HG03060 (cell line): Measurements from ENCODE around the gene SNX25.
"Not testable (repeated sequence)": the region's sequence is repeated elsewhere in the genome, so short reads cannot be mapped to it uniquely, and the experiment has no call there.

ENCODE experiments used
- ATAC-seq: cut with Tn5 transposase; IDR thresholded peaks from one replicate; pipeline ENCODE4 v1.9.1; 2021; ENCODE audit warnings: low read depth, moderate number of reproducible peaks; ENCODE audit not compliant: unreplicated experiment

SNX25 gene

DNA sequence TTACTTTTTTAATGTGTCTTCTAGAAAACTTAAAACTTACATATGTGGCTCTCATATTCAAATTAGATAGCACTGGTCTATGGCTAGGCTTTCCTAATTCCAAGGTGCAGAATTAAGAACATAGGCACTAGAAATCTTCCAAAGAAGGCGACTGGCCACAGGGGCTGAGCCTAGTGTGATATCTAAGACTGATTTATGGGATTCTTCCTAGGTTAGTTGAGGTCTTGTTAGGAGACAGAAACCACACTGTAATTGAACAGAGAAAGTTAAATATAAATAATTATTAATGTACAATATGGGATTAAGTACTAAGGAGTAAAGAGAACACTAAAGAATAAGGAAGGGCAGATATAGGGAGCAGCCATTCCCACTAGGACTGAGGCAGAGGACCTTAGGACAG lies 48.3 kb downstream of the SNX25 start:
- ATAC-seq = no peak

DNA sequence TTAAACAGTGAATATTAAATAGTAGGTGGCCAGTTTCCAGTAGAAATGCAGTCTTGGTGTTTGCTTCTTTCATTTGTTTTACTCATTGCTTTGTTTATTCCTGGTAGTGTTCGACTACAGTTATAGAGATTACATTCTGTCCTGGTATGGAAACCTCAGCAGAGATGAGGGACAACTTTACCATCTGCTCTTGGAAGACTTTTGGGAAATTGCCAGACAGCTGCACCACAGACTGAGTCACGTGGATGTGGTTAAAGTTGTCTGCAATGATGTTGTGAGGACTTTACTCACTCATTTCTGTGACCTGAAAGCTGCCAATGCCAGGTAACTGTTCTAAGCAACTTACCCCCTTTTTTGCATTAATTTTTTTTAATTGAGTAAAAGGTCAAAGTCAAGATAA lies 49.3 kb downstream of the SNX25 start:
- ATAC-seq = not testable (repeated sequence)

DNA sequence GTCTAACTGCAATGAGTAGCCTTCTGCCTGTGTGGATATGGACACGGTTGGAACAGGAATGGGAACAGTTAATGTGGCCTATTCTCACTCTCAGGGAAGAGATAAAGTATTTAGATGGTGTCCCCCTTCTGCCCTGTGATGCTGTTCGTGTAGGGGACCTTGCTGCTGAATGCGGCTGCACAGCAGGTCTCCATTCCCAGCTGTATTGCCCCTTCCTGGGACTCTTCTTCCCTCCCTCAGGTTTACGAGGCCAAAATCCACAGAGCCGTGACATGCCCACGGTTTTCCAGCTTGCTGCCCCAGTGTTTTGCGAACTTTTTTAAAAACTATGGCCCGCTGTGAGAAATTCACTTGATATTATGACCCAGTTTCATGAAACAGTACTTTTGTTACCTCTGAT lies 50.3 kb downstream of the SNX25 start:
- ATAC-seq = no peak

DNA sequence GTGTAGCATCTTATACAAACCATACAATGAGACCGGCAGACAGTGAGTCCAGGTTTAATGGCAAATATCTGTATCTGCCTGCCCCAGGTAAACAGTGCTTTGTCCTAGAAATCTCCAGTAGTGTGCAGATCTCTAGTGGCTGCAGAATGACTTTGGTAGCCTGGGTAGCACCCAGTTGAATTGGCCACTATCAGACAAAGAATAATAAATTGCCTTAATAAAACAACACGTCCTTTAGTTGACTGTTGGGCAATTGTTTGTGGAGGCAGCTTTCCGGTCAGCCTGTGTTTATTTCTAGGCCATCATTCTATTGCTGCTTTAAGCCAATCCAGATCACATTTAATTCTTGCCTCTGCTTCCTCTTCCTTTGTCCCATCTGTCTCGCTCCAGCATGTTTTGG lies 52.5 kb downstream of the SNX25 start:
- no peak for ATAC-seq

DNA sequence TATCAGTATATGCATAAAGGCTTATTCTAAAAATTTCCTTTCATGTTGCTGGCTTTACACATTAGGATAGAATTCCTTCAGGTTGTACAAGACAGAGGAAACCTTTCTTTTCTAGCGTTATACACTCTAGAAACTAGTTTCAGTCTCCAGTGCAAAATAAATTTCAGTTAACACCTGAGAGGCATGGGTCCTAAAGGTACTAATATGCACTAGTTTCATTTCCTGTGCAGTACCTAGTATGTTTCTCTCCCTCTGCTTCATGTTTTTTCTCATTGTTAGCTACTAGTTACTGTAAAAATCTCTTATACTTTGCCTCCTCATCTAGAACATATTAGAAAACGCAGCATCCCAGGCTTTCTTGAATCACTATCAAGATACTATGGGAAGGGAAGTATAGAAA lies 54.0 kb downstream of the SNX25 start:
- no peak for ATAC-seq

DNA sequence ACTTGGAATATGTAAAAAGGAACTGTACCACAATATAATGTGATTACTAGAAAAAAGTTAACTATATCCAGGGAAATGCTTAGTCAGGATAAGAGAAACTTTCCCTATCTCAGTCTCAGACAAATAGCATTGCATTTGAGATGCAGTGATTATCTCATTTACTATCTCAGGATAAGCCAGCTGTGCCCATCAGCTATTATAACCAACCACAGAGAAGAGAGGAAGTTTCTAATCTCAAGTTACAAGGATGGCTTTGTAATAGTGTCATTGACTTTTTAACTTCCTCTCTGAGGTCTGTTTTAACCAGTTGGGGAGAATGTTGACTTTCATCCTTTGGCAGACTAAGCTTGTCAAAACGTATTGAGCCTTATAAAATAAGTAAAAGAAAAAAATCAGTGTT lies 56.5 kb downstream of the SNX25 start:
- ATAC-seq = peak; percentile 92

DNA sequence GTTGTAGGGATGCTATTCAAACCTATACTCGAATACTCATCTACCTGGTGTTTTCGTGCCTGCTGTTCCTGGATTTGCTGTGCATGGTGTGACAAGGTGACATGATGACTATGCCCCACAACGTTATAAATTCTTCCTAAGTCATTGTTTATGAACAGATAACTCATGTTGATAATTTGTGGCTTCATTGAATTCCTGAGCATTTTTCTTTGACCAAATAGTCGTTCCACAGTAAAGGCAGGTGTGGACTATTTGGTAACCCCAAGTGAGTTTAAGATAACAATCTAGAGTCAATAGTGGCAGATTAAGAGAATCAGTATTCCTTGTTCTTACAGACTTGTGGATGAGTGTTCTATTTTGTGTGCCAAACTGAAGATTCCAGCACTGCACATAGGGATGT lies 59.9 kb downstream of the SNX25 start:
- ATAC-seq = no peak

DNA sequence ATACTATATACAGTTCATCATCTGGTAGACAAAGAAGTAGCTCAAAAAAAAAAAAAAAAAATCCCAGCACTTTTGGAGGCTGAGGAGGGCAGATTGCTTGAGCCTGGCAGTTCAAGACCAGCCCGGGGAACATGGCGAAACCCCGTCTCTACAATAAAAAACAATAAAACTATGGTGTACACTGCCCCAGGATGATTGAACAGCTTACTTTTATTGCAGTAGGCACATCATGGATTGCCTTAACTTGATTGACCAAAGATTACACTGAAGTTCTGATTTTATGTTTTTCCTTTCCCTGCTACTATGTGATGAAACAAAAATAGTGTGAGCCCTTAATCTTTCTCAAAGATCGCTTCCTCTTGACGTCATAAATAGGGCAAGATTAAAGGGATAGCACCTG lies 60.6 kb downstream of the SNX25 start:
- ATAC-seq = no peak

DNA sequence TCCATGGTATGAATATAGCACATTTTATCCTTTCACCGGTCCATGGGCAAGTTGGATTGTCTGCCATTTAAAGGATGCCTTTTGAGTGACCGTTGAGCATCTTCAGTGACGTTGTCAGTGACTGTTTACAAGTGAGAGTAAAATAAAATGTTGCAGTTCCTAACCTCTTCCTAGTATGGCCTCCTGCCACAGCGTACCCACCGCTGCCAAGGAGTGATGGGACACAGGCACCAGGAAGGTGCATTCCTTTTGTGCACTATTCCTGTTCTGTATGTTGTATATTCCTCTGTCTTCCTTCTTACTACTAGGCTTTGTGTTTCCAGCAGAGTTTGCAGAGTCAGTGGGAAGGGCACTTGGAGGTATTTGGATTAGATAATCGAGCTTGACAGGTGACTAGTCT lies 61.5 kb downstream of the SNX25 start:
- ATAC-seq = no peak

DNA sequence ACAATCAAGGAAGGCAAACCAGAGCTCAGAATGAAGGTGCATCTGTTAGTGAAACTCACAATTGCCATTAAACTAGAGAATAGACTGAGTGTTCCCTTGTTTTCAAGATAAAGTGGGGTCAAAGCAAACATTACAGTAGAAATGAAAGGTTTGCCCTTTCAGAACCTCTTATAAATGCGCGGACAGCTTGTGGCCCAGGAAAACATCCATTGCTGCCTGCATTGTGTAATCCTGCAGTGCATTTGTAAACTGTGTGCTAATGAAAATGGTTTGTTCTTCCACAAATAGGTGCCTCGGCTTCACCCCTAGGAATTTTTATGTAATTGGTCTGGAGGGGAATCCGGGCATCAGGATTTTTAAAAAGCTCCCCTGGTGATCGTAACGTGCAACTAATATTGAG lies 62.8 kb downstream of the SNX25 start:
- ATAC-seq = no peak

DNA sequence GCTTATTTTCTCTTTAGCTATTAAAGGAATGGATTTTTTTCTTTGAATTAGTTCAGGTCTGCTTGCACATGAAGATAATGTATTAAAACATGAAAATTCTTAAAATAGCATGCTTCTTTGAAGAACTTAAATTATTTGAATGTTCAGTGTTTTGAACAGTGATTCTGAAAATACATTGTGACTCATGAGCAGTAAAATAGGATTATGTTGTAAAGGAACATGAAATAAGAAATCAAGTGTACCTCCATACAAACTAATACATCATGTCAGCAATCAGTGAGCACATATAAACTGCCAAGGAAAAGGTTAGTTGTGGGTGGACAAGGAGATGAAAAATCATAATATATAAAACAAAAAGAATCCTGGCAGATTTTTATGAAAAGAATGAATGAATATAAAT lies 66.1 kb downstream of the SNX25 start:
- no peak for ATAC-seq

DNA sequence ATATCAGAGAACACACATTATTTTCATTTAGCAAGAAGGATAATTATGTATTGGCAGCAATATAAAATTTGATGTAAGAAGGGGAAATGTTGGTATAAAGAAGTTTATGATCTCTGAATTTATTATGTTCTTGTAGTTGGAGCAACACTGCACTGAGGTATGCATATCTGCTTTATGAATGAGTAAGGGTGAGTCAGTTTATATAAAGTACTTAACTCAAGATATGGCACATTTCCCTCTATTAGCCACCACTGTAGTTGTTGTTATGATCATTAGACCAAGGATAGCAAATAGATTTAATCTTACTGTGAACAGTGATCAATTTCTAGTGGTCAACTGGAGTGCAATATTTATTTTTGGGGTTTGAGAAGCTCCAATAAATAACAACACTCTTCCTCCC lies 66.6 kb downstream of the SNX25 start:
- no peak for ATAC-seq

DNA sequence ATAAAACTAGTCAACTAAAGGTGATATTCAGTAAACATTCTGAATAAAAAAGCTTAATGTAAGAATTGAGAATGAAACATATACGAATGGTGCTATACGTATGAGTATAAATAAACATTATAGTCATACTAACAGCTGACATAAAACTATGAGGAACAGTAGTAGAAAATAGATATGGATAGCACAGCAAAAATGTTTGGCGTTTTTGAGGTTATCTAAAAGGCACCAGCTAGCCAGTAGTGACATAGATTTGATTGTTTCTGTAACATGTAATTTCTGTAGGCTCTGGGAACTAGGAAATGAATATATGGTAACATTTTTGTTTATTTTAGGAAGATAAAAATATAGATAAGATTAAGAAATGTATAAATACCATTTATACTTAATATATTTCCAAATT lies 69.3 kb downstream of the SNX25 start:
- no peak for ATAC-seq

DNA sequence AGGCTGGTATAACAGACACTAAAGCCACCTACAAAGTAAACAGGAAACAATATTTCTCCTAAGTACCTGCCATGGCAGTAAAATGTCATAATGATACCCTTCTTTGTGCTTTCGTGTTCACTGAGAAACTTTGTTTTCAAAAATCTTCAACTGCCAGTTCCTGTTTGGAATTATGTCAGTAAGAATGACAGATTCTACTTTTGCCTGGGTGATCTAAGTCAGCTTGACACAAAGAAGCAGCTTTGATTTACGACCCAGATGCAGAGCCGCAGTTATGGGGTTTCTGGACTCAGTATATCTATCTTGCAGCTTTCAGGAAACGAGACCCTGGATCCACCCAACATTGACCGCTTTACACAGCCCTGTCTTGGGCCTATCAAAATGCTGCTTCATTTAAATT lies 71.2 kb downstream of the SNX25 start:
- ATAC-seq = no peak

DNA sequence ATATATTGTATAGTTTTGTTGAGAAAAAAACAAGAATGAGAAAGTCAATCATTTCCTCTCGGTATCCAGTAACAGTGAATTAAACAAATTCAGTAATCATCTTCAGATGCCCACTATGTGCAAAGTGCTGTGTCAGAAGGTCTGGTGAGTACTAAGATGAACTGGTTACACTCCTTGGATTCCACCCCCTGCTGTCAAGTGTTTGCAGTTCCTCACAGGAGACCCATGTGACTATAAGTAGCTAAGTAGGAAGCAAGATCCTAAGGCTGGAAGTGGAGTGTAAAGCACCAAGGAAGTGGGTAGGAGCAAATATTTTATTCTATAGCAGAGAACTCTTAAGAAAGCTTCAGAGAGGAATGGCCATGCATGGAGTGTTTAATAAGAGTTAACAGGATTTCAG lies 73.6 kb downstream of the SNX25 start:
- no peak for ATAC-seq

DNA sequence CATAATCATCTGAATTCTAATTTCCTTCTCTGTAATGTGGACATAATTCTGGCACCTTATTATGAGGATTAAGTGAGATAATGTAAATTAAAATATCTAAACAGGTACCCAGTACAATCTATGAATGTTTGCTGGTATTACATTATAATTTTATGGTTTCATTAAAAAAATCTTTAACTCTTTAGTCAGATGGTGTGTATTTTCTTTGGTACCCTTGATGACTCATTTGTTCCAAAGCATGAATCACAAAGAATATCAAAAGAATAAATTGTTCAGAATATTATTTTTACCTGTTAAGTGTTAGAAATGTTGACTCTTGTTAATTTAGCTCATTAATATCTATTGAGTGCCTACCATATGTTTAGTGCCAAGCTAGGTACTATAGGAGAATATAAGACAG lies 74.3 kb downstream of the SNX25 start:
- ATAC-seq = no peak

DNA sequence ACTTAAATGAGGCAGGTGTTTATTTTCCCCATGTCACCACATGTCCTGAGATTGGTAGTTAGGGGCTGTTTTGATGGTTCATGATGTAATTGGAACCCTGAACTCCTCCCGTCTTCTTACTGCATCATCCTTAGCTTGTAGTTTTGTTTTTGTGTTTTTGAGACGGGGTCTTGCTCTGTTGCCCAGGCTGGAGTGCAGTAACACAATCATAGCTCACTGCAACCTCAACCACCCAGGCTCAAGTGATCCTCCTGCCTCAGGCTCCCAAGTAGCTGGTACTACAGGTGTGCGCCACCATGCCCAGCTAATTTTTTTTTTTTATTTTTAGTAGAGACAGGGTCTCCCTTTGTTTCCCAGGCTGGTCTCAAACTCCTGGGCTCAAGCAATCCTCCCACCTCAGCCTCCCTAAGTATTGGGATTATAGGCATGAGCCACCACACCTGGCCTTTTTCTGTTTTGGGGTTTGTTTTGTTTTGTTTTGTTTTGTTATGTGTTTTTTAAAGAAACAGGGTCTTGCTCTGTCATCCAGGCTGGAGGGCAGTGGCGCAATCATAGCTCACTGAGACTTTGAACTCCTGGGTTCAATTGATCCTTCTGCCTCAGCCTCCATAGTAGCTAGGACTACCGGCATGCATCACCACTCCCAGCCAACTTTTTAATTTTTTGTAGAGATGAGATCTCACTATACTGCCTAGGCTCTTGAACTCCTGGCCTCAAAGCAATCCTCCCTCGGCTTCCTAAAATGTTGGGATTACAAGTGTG lies 76.4 kb downstream of the SNX25 start:
- ATAC-seq = no peak

DNA sequence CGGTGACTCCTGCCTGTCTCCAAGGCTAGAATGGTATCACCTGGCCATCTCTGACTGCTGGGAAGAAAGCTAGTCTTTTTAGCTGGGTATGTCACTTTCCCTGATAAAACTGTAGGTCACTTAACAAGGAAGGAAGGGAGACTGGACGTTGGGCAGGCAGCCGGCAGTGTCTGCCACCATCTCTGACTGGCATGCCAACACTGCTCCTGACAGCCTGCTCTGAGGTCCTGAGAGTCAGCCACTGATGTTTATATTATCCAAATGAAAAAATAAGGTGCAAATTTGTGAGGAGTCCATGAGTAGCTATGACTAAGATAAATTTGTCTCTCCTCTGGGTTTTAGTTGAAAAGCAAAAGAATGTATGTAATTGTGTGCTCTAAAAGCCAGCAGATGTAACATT lies 77.2 kb downstream of the SNX25 start:
- ATAC-seq = no peak

DNA sequence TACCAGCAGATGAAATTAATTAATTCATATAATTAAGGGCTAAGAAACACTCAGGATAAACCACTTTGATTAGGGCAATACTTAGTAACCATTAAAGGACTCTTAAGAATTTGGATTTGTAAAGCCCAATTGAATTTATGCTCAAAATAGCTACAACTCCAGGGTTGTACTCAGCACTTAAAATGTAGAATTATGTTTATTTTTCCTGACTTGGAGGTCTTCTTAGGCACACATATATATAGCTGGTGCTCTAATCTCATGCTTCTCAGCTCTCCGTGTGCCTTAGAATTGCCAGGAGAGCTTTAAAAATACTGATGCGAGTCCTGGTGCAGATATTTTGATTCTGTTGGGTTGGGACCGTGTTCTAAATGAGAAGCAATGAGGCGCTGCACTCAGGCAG lies 77.6 kb downstream of the SNX25 start:
- ATAC-seq = no peak

DNA sequence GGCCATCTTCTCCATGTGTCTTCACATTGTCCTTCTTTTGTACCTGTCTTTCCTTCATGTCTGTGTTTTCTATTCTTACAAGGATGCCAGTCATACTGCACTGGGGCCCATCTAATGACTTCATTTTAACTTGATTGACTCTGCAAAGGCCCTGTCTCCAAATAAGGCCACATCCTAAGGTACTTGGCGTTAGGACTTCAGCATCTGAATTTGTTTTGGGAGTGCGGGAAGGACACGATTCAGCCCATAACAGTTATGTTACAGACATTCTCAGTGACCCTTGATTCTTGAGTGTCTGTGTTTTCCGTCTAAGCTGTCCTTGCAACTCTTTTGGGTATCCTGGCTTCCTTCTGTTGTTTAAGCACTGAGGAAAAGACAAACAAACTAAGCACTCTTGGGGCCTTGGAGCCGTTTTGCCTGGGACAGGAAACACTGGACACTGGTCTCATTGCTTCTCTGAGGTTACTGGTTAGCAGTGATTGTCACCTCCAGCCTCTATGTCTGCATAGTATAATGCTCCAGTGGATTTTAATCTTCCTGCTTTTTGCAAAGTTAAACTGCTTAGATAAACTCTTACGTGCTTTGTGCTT lies 80.7 kb downstream of the SNX25 start:
- no peak for ATAC-seq

DNA sequence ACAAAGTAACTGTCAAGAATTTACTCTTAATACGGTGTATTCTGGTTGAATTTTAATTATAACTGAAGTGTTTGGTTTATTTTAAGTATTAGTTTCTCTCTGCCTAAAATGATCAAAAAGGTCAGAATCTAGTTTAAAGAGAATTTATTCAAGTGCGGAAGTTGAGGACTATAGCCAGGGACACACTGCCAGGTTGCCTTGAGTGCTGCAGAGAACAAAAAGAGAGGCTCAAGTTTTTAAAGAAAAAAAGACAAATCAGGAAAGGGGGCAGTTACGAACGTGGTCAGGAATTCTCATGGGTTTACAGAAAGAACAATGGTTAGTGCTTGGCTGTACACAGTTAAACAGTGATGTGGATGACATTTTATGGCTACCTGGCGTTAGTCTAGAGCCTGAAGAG lies 81.3 kb downstream of the SNX25 start:
- no peak for ATAC-seq

DNA sequence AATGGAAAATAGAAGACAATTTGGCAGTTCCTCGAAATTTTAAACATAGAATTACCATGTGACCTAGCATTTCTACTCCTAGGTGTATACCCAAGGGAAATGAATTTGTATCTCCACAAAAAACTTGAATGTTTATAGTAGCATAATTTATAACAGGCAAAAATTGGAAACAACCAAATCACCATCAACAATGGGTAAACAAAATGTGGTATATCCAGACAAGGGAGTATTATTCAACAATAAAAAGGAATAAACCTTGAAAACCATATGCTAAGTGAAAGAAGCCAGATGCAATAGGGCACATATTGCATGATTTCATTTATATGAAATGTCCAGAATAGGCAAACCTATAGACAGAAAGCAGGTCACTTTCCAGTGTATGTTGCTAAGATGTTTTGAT lies 83.8 kb downstream of the SNX25 start:
- ATAC-seq = no peak
